Measurements from ENCODE around the gene NUCKS1. TPM values are rescaled to one million over a fixed set of nuclear protein-coding genes. Genes with fewer than 3 reads are reported as not detected.

Gene NUCKS1
- total RNA-seq, 1 donor from 2014 or later: 99.3 TPM

- ATAC-seq: no peak
Observed at GRCh38 chr1:205769641-205770365, 19.8 kb upstream of the NUCKS1 start.

DNA sequence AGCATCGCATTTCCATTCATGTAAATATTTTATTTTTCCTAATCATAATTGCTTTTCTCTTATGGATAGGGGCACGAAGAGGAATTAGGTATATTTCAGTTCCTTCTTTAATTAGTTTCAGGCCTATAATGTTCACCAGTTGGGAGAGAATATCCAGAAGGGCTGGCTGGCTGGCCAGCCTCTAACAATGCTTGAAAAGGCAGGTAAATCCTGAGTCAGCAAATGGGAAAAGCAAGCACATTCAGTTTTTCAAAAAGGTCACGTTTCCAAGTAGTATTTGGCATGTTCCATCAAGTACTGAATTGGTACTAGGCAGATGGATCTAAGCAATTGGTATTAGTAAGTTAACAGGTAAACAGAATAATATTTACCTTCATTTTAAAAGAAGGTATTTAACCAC lies 17.3 kb upstream of the NUCKS1 start:
- ATAC-seq: no peak

DNA sequence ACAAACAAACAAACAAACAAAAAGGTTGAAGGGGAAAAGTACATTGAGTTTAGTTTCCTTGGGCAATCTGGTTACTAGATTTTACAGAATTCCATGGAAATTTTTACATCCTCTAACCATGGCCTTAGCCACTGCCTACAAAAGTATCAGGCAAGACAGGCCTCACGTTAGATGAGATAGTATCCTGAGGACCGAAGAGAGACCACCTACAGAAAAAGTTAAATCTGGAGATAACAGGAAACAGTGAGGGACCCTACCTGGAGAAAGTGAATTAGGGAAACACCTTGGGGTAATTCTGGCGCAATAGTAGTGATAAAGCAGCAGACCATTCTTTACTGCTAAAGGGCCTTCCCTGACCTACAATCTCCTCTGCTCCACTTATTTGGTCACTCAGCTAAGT lies 16.6 kb upstream of the NUCKS1 start:
- ATAC-seq: no peak

DNA sequence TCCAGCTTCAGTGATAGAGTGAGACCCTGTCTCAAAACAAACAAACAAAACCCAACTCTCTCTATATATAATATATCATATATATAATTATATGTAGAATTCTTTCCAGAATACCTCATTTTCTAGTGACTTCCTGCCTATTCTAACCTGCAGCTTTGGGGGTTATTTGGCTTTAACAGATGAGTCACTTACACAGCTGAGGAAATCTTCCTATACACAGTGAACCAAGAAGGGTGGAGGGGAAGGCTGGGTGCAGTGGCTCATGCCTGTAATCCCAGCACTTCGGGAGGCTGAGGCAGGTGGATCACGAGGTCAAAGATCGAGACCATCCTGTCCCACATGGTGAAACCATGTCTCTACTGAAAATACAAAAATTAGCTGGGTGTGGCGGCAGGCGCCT lies 16.1 kb upstream of the NUCKS1 start:
- ATAC-seq: peak; percentile 79

DNA sequence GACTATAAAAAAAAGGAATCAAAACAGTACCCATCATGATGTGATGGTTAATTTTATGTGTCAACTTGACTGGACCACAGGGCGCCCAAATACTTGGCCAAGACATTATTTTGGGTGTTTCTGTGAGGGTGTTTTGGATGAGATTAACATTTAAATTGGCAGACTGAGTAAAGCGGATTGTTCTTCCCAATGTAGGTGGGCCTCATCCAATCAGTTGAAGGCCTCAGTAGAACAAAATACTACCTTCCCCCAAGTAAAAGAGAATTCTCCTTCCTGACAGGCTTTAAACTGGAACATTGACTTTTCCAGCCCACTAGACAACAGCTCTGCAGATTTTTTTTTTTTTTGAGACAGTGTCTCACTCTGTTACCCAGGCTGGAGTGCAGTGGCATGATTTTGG lies 14.6 kb upstream of the NUCKS1 start:
- no peak for ATAC-seq

GRCh38 chr1:205763980-205764379 lies 14.0 kb upstream of the NUCKS1 start:
- ATAC-seq: no peak

DNA sequence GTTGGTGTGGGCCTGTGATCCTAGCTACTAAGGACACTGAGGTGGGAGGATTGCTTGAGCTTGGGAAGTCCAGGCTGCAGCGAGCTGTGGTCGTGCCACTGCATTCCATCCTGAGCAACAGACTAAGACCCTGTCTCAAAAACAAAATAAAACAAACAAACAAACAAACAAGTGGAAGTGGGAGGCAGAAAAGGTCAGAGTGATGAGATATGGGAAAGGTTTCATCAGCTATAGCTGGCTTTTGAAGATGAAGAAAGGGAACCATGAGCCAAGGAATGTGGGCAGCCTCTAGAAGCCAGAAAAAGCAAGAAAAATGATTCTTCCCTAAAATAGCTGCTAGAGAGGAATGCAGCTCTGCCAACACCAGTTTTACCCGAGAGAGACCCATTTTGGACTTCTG lies 10.6 kb upstream of the NUCKS1 start:
- ATAC-seq: no peak

- ATAC-seq: no peak
Observed at GRCh38 chr1:205756552-205756951, 6.6 kb upstream of the NUCKS1 start.

DNA sequence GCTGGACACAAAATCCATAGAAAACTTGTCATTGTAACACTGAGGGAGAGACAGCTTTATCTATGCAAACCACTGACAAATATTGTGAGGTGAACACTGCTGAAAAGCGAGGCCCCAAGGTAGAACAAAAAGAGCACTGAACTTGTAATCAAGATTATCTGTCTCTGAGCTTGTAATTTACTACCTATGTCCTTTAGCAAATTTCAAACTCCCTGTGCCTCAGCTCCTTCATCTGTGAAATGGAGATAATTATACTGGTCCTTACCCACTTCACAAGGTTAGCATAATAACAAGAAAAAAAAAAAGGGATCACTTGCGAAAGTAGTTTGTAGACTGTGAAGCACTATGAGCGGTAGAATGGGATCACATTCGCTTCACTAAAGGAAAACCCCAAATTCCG lies 4.9 kb upstream of the NUCKS1 start:
- ATAC-seq: no peak

DNA sequence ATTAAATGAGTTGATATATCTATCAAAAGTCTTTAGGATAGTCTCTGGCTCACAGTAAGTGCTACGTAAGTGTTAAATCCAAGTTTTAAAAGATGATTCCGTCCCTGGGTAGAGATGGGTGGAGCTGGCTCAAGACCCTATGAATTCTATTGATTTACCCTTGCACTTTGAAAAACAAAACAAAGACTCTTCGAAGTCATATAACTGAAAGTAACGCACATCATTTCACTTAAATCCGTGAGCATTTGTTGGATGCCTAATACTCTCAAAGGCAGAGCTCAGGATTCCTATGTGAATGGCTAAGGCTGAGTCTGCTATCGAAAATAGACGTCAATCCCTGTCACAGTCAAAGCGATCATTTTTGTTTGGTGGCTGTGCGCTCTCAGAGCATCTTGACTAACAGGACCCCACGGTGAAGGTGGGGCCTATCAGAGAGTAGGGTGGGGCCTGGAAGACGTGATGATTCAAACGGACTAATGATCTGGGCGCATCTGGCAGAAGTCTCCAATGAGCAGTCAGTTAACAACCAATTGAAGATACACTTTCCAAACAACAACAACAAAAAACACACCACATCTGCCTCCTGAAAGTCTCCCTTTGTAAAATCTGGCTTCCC lies 1.2 kb upstream of the NUCKS1 start:
- no peak for ATAC-seq

DNA sequence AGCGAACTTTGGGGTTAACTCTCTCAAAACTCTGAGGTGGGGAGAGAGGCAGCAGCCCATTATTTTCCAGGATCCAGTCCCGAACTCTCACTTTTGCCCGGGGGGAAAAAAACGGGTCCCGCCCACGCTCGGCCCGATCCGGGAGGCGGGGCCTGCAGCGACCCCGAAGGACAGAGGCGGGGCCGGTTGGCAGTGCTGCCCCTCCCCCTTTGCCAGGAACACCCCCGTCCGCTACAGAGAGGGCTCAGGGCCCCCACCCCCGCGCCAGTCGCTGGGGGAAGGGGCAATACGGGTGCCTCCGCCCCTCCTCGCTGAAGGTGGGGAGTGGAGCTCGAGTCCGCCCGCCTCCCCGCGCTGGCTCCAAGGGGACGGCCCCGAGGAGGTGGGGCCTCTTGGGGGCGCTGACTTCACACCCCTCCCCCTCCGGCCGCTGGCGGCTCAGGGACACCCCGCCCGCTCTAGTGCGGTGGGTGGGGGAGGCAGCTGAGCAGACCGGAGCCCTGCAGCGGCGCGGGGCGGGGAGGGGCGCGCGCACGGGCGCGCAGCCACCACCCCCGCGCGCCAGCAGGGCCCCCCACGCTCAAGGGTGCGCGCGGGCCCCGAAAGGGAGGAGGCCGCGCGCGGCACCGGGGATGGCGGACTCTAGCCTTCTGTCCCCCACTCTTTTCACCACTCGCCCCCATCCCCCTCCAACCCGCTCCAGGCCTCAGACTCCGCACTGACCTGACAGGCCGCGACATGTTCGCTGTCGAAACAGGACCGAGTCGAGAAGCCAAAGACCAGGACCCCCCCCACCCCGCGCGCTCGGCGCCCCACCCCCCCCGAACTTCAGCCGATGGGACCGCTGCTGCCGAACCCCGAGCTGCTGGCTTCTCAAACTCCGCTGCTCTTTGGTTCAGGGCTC lies 496 bp downstream of the NUCKS1 start:
- peak; percentile 94 for ATAC-seq

- peak; percentile 18 for ATAC-seq
Observed at GRCh38 chr1:205748403-205749233, 1.4 kb downstream of the NUCKS1 start.

DNA sequence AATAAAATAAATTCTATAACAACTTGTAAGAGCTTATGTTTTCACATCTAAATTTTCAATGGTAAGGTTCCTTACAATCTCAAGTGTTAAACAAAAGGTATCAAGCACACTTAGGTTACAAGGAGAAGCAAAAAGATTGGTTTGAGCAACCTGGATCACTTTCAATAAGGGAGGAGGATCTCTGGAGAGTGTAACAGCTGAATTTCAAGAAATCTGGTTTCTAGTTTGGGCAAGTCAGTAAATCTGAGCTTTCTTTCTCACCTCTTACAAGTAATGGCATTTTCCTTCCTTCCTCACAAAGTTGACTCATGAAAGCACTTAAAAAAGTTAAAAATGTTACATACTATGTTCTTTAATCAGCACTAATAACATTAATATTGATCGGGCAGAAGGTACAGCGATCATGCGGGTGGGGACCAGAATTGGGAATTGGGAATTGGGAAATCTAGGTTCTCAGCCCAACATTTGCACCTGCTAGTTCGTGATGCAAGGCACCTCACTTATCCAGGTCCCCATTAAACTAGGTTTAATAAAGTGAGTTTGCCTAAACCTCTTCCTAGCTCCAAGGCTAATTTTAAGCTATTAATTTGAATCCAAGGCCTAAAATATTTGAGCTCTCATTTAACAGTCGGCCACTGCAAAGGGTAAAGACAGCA lies 3.1 kb downstream of the NUCKS1 start:
- no peak for ATAC-seq

GRCh38 chr1:205744403-205744802 lies 5.6 kb downstream of the NUCKS1 start:
- no peak for ATAC-seq

- no peak for ATAC-seq
Observed at GRCh38 chr1:205743977-205744376, 6.0 kb downstream of the NUCKS1 start.

GRCh38 chr1:205741681-205742080 lies 8.3 kb downstream of the NUCKS1 start:
- no peak for ATAC-seq

DNA sequence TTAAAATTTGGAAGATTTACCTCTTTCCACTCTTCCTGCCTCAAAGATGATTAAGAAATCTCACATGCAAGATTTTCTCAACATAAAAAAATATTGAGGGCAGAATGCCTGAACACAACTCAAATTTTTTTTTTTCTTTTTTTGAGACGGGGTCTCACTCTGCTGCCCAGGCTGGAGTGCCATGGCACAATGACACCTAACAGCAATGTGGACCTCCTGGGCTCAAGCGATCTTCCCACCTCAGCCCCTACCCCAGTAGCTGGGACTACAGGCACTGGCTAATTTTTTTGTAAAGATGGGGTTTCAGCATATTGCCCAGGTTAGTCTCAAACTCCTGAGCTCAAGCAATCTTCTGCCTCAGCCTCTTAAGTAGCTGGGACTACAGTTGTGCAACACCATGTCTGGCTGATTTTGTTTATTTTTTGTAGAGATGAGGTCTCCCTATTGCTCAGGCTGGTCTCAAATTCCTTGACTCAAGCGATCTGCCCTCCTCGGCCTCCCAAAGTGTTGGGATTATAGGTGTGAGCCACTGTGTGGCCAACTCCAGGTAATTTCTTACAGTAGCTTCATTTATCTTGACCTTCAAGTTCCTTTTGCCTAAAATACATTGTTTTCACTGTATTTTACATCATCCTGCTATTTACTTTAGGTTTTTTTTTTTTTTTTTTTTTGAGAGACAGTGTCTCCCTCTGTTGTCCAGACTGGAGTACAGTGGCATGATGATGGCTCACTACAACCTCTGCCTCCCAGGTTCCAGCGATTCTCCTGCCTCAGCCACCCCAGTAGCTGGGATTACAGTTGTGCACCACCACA lies 10.4 kb downstream of the NUCKS1 start:
- ATAC-seq: no peak

DNA sequence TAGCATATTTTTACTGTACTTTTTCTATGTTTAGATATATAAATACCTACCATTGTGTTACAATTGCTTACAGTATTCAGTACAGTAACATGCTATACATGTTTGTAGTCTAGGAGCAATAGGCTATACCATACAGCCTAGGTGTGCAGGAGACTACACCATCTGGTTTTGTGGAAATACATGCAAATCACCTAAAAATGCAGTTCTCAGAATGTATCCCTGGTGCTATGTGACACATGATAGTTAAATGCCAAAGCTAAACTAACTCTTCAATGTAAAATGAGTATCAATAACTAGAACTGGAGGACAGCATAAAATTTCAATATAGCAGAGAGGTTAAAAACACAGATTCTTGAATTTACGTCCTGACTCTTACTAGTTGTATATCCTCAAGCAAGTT lies 14.8 kb downstream of the NUCKS1 start:
- ATAC-seq: no peak

DNA sequence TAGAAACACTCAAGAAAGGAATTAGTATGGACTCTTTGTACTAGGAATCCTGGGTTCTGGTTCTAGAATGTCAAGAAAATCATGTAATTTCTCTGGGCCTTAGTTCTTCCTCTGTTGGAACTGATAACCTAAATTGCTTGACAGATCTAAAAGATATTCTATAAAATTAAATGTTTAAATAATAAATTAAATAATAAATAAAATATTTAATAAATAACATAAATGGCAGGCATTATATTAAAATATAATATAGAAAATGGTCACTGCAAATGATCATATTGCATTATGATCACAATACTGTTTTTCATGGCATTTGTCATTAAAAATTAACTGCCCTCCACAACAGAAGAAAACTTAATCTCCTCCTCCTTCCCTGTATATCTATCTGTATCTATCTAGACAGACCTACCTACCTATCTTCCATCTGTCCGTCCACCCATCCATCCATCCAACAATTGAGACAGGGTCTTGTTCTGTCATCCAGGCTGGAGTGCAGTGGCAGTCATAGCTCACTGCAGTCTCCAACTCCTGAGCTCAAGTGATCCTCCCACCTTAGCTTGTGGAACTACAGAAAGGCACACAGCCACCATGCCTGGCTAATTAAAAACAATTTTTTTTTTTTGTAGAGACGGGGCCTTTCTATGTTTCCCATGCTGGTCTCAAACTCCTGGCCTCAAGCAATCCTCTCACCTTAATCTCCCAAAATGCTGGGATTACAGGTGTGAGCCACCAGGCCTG lies 16.4 kb downstream of the NUCKS1 start:
- ATAC-seq: no peak

DNA sequence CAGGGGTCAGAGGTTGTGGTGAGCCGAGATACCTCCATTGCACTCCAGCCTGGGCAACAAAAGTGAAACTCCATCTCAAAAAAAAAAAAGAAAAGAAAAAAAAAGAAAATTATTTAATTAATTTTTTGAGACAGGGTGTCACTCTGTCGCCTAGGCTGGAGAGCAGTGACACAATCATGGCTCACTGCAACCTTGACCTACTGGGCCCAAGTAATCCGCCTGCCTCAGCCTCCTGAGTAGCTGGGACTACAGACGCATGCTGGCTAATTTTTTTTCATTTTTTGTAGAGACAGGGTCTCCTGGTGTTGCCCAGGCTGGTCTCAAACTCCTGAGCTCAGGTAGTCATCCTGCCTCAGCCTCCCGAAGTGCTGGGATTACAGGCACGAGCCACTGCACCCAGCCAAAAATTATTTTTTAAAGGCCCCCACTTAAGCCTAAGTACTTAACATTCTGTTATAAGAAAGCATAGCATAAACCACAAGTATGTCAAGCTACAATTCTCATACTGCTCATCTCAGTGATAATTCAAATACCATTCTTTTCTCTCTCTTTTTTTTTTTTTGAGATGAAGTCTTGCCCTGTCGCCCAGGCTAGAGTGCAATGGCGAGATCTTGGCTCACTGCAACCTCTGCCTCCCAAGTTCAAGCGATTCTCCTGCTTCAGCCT lies 19.9 kb downstream of the NUCKS1 start:
- ATAC-seq: no peak

Measured in esophagus mucosa (tissue), 1 donor.